H9 (cell line): ENCODE results near the gene ADA. TPM values are rescaled to one million over a fixed set of nuclear protein-coding genes. Genes with fewer than 3 reads are reported as not detected.

Experiments used
- DNase-seq: peaks from one replicate; pipeline ENCODE4 v3.0.0-alpha.2; 2017
- H2AFZ ChIP-seq: one replicate; pipeline ENCODE4 v1.6.1; 2013; ENCODE audit warnings: mild to moderate bottlenecking, low read length, control low read depth, moderate library complexity
- H2AK5ac ChIP-seq: 2 replicates; pipeline ENCODE4 v1.6.1; 2013; ENCODE audit warnings: low read length, control low read depth, mixed read lengths; ENCODE audit not compliant: insufficient read length
- H2BK120ac ChIP-seq: one replicate; pipeline ENCODE4 v1.6.1; 2013; ENCODE audit warnings: low read depth, mild to moderate bottlenecking, low read length, control low read depth, inconsistent platforms; ENCODE audit not compliant: poor library complexity, severe bottlenecking
- H2BK12ac ChIP-seq: 2 replicates; pipeline ENCODE4 v1.6.1; 2013; ENCODE audit warnings: low read length, control low read depth, mixed read lengths, low read depth; ENCODE audit not compliant: insufficient read length
- H2BK15ac ChIP-seq: 2 replicates; pipeline ENCODE4 v1.6.1; 2013; ENCODE audit warnings: low read depth, low read length, control low read depth
- H2BK20ac ChIP-seq: one replicate; pipeline ENCODE4 v1.6.1; 2013; ENCODE audit warnings: low read depth, mild to moderate bottlenecking, low read length, control low read depth, inconsistent platforms; ENCODE audit not compliant: poor library complexity, severe bottlenecking
- H2BK5ac ChIP-seq: 2 replicates; pipeline ENCODE4 v1.6.1; 2013; ENCODE audit warnings: low read length, control low read depth, mixed read lengths; ENCODE audit not compliant: insufficient read length
- H3K14ac ChIP-seq: 2 replicates; pipeline ENCODE4 v1.6.1; 2013; ENCODE audit warnings: low read length, control low read depth; ENCODE audit not compliant: insufficient read depth
- H3K18ac ChIP-seq: 2 replicates; pipeline ENCODE4 v1.6.1; 2013; ENCODE audit warnings: low read depth, mild to moderate bottlenecking, mixed read lengths, low read length, control low read depth; ENCODE audit not compliant: insufficient read length
- H3K23ac ChIP-seq: 2 replicates; pipeline ENCODE4 v1.6.1; 2013; ENCODE audit warnings: low read length, control low read depth, mixed read lengths, low read depth; ENCODE audit not compliant: insufficient read length
- H3K23me2 ChIP-seq: 2 replicates; pipeline ENCODE4 v1.6.1; 2013; ENCODE audit warnings: low read depth, mild to moderate bottlenecking, mixed read lengths, low read length, control low read depth; ENCODE audit not compliant: insufficient read length, poor library complexity, severe bottlenecking
- H3K27ac ChIP-seq: 2 replicates; pipeline ENCODE4 v1.5.1; 2013; ENCODE audit warnings: low read length, control low read depth, mixed read lengths, low read depth; ENCODE audit not compliant: insufficient read length
- H3K27me3 ChIP-seq: 2 replicates; pipeline ENCODE4 v1.6.1; 2013; ENCODE audit warnings: low read length, control low read depth, inconsistent platforms; ENCODE audit not compliant: insufficient read depth
- H3K4ac ChIP-seq: 2 replicates; pipeline ENCODE4 v1.6.1; 2013; ENCODE audit warnings: low read depth, mild to moderate bottlenecking, control low read depth, inconsistent platforms, low read length, moderate library complexity
- H3K4me1 ChIP-seq: 2 replicates; pipeline ENCODE4 v1.6.1; 2013; ENCODE audit warnings: low read length, control low read depth, inconsistent platforms; ENCODE audit not compliant: insufficient read depth
- H3K4me2 ChIP-seq: 2 replicates; pipeline ENCODE4 v1.6.1; 2013; ENCODE audit warnings: low read length, control low read depth, mixed read lengths; ENCODE audit not compliant: insufficient read length, insufficient read depth
- H3K56ac ChIP-seq: 2 replicates; pipeline ENCODE4 v1.6.1; 2013; ENCODE audit warnings: low read depth, mild to moderate bottlenecking, mixed read lengths, low read length, control low read depth; ENCODE audit not compliant: insufficient read length
- H3K79me1 ChIP-seq: 2 replicates; pipeline ENCODE4 v1.6.1; 2013; ENCODE audit warnings: low read depth, mild to moderate bottlenecking, moderate library complexity, low read length, control low read depth, inconsistent platforms; ENCODE audit not compliant: insufficient read depth, poor library complexity, severe bottlenecking
- H3K79me2 ChIP-seq: 2 replicates; pipeline ENCODE4 v1.6.1; 2013; ENCODE audit warnings: low read length, control low read depth, inconsistent platforms; ENCODE audit not compliant: insufficient read depth
- H3K9ac ChIP-seq: 2 replicates; pipeline ENCODE4 v1.6.1; 2013; ENCODE audit warnings: low read length, control low read depth, mixed read lengths; ENCODE audit not compliant: insufficient read length; ENCODE audit errors: extremely low read depth
- H3K9me3 ChIP-seq: one replicate; pipeline ENCODE4 v1.6.1; 2013; ENCODE audit warnings: low read depth, low read length, inconsistent platforms; ENCODE audit not compliant: control insufficient read depth
- H3T11ph ChIP-seq: one replicate; pipeline ENCODE4 v1.6.1; 2013; ENCODE audit warnings: mild to moderate bottlenecking, low read length, control low read depth, inconsistent platforms
- H4K20me1 ChIP-seq: one replicate; pipeline ENCODE4 v1.6.1; 2013; ENCODE audit not compliant: control insufficient read depth, insufficient read length, insufficient read depth
- H4K5ac ChIP-seq: 2 replicates; pipeline ENCODE4 v1.6.1; 2013; ENCODE audit warnings: low read depth, mild to moderate bottlenecking, mixed read lengths, low read length, control low read depth; ENCODE audit not compliant: insufficient read length
- H4K8ac ChIP-seq: replicated peaks from 2 replicates; pipeline ENCODE4 v1.6.1; 2013; ENCODE audit warnings: low read length, control low read depth, mixed read lengths, low read depth; ENCODE audit not compliant: insufficient read length
- H4K91ac ChIP-seq: 2 replicates; pipeline ENCODE4 v1.6.1; 2013; ENCODE audit warnings: low read depth, mild to moderate bottlenecking, moderate library complexity, mixed read lengths, low read length, control low read depth; ENCODE audit not compliant: insufficient read length
- H3K27ac Mint-ChIP-seq, 3 experiments: 2 replicates in 2 of 3; 3 replicates in 1 of 3; pipeline ENCODE4 v1.8.0; 2020 to 2021; ENCODE audit warnings: mixed read lengths in 3 of 3, mild to moderate bottlenecking in 1 of 3, moderate library complexity in 1 of 3
- H3K27me3 Mint-ChIP-seq: 2 replicates; pipeline ENCODE4 v1.8.0; 2021; ENCODE audit warnings: low read depth, mild to moderate bottlenecking, moderate library complexity, mixed read lengths
- H3K36me3 Mint-ChIP-seq, 3 experiments: 2 replicates in 2 of 3; 3 replicates in 1 of 3; pipeline ENCODE4 v1.8.0; 2020 to 2021; ENCODE audit warnings: low read depth in 3 of 3, mixed read lengths in 3 of 3; ENCODE audit not compliant: insufficient read depth in 1 of 3
- H3K4me1 Mint-ChIP-seq, 2 experiments: 2 replicates each; pipeline ENCODE4 v1.8.0; 2020; ENCODE audit warnings: mixed read lengths in 2 of 2
- H3K4me3 Mint-ChIP-seq, 2 experiments: 2 replicates in 1 of 2; 3 replicates in 1 of 2; pipeline ENCODE4 v1.8.0; 2020 to 2021; ENCODE audit warnings: mild to moderate bottlenecking in 2 of 2, mixed read lengths in 2 of 2, moderate library complexity in 1 of 2
- H3K9me3 Mint-ChIP-seq, 2 experiments: 2 replicates in 1 of 2; 3 replicates in 1 of 2; pipeline ENCODE4 v1.8.0; 2020; ENCODE audit warnings: mild to moderate bottlenecking in 2 of 2, mixed read lengths in 2 of 2, moderate library complexity in 1 of 2
- WGBS: extraction: QIAGEN DNeasy Blood & Tissue Kit; methylation state at CpG from one replicate; pipeline ENCODE4 v1.1.7; 2013; ENCODE audit warnings: missing lambda C conversion rate, low lambda C conversion rate, mixed read lengths; ENCODE audit not compliant: insufficient read length; ENCODE audit errors: extremely low coverage; 5-methylcytosine and 5-hydroxymethylcytosine counted together
- total RNA-seq: library from RNA; stranded (reverse); gene quantifications from 2 replicates; pipeline ENCODE4 v1.2.1, GENCODE V29; 2021
- TF ChIP-seq, protein P1 (sequence below): fragments of 200-600 bp; sonication (generic); conservative IDR thresholded peaks from 3 replicates; pipeline ENCODE4 v1.8.0; 2021; ENCODE audit warnings: antibody characterized with exemption, mild to moderate bottlenecking

Gene ADA
- total RNA-seq, 1 experiment from 2014 or later = 22.0 TPM

DNA sequence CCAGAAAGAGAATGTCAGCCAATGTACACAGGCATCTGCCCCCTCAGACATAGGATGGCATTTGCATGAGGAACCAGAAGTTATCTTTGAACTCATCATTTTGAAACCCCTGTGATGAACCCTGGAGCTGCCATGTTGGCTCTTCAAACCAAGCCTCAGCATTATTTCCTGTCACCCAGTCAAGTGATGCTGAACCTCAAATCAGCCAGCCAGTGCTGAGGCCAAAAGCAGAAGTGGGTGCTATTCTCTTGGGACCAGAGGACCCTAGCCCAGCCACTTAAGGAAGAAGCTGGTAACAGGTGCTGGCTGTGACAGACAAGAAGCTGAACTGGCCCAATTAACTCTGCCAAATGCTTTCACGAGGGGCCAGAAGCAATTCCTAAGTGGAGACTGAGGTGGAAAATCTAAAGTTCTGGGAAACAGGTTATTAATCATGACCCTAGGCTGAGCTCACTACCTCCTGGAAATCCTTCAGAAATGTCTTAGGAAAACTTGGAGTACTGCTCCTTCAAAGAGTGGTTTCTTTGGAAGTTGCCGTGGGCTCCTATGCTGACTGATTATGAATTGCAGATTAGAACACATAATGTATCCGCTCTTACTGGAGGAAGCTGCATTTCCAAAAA, 65.1 kb downstream of the ADA start:
- no peak overlapping the region for H4K5ac ChIP-seq
- H3K23me2 ChIP-seq = no peaks in the 10 kb centered on the region
- H4K20me1 ChIP-seq = no peaks in the 10 kb centered on the region
- peaks cover 15% of the 10 kb centered on the region; the same call in 1 of the 2 replicates for H3K4me1 ChIP-seq
- H2AK5ac ChIP-seq = no peak overlapping the region
- H2BK20ac ChIP-seq = no peak overlapping the region
- no peak overlapping the region for H2BK5ac ChIP-seq
- no peaks in the 10 kb centered on the region for H3K9me3 ChIP-seq
- H3K18ac ChIP-seq = no peak overlapping the region
- Mint-ChIP-seq H3K4me1 (peaks cover 43 to 47% of the 10 kb centered on the region in 2 experiments), H3K9me3 (no peaks in the 10 kb centered on the region), H3K27me3 (no peaks in the 10 kb centered on the region), H3K4me3 (no peak overlapping the region), H3K36me3 (peaks cover 0 to 7% (median 4%) of the 10 kb centered on the region in 3 experiments; a peak in 3 of 7 replicates), H3K27ac (no peak overlapping the region)
- no peak overlapping the region for H4K91ac ChIP-seq
- H4K8ac ChIP-seq = no peak overlapping the region
- H2BK15ac ChIP-seq = no peak overlapping the region
- no peaks in the 10 kb centered on the region for H3K79me2 ChIP-seq
- TF ChIP-seq, protein P1, sequence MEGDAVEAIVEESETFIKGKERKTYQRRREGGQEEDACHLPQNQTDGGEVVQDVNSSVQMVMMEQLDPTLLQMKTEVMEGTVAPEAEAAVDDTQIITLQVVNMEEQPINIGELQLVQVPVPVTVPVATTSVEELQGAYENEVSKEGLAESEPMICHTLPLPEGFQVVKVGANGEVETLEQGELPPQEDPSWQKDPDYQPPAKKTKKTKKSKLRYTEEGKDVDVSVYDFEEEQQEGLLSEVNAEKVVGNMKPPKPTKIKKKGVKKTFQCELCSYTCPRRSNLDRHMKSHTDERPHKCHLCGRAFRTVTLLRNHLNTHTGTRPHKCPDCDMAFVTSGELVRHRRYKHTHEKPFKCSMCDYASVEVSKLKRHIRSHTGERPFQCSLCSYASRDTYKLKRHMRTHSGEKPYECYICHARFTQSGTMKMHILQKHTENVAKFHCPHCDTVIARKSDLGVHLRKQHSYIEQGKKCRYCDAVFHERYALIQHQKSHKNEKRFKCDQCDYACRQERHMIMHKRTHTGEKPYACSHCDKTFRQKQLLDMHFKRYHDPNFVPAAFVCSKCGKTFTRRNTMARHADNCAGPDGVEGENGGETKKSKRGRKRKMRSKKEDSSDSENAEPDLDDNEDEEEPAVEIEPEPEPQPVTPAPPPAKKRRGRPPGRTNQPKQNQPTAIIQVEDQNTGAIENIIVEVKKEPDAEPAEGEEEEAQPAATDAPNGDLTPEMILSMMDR = no peak
- H3K27me3 ChIP-seq = no peaks in the 10 kb centered on the region
- no peak overlapping the region for H3K56ac ChIP-seq
- no peak overlapping the region for H3T11ph ChIP-seq
- no peak for DNase-seq
- H3K27ac ChIP-seq = no peak overlapping the region
- no CpG with 5 or more reads among the region's 3 CpGs for WGBS
- no peak overlapping the region for H3K14ac ChIP-seq
- H3K9ac ChIP-seq = no peak overlapping the region
- H3K79me1 ChIP-seq = no peaks in the 10 kb centered on the region
- H3K4me2 ChIP-seq = no peak overlapping the region
- no peak overlapping the region for H3K23ac ChIP-seq
- H2BK12ac ChIP-seq = no peak overlapping the region
- no peak overlapping the region for H2BK120ac ChIP-seq
- H2AFZ ChIP-seq = no peak overlapping the region
- no peak overlapping the region for H3K4ac ChIP-seq
